GM18951 (cell line): ENCODE measurements around the gene SEZ6L.

Source experiments
- POLR2A ChIP-seq: IDR thresholded peaks from 4 replicates; pipeline ENCODE4 v1.6.1; 2011; ENCODE audit warnings: mild to moderate bottlenecking; ENCODE audit not compliant: insufficient read length, insufficient read depth; ENCODE audit errors: extremely low read depth
- in situ Hi-C: fragments of 300-500 bp; cut with MboI; formaldehyde crosslinking; loops from one replicate; pipeline ENCODE4 v1.12.0; 2022; ENCODE audit warnings: low sequenced_read_pairs, mixed read lengths, inconsistent platforms; ENCODE audit not compliant: unreplicated experiment

Gene SEZ6L

GRCh38 chr22:26357813-26358212, 188.6 kb downstream of the SEZ6L start:
- in situ Hi-C loops, result loop anchor here (25.0 kb wide), 1 partner anchor 104 kb away; no protein-coding TSS in a partner anchor
- TF ChIP-seq POLR2A, result no peak

GRCh38 chr22:26359156-26359555, 189.9 kb downstream of the SEZ6L start:
- no peak for TF ChIP-seq POLR2A
- in situ Hi-C loops, result loop anchor here (25.0 kb wide), 1 partner anchor 103 kb away; no protein-coding TSS in a partner anchor

DNA sequence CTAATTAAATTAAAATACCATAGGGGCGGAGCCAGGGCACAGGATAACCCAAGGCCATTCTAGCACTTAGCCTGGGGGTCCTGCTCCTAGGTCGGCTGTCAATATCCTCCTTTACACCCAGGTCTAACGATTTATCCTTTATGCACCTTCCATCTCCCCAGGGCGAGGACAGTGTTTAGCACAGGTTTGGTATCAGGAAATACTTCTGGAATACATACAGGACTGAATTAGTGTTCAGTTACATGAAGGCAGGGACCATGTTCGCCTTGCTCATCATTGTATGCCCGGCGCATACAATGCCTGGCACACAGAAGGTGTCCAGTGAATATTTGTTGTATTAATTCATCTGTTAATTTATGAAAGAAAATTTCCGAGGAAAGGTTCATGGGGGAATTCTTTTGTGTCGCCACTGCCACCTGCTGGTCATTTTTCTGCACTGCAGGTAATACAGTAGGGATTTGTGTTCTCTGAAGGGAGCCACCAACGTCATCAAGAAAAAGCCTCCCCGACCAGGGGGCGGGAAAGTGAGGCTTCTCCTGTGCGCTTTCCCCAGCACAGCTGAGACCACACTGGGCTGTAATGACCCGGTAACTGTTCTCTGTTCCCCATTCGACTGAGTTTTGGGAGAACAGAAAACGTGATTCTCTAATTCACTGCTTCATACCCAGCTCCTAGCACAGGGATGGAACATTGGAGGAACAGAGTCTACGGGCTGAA, 191.1 kb downstream of the SEZ6L start:
- no peak for TF ChIP-seq POLR2A
- in situ Hi-C loops, result loop anchor here (25.0 kb wide), 1 partner anchor 102 kb away; no protein-coding TSS in a partner anchor

- in situ Hi-C loops, result loop anchor here (25.0 kb wide), 1 partner anchor 100 kb away; no protein-coding TSS in a partner anchor
- no peak for TF ChIP-seq POLR2A
These were observed 193.2 kb downstream of the SEZ6L start for GRCh38 chr22:26362471-26362870.

GRCh38 chr22:26364066-26365015, 195.1 kb downstream of the SEZ6L start:
- in situ Hi-C loops, result loop anchor here (25.0 kb wide), 1 partner anchor 98 kb away; no protein-coding TSS in a partner anchor
- TF ChIP-seq POLR2A, result no peak

GRCh38 chr22:26367402-26368245, 198.4 kb downstream of the SEZ6L start:
- in situ Hi-C loops, result loop anchor here (25.0 kb wide), 1 partner anchor 95 kb away; no protein-coding TSS in a partner anchor
- TF ChIP-seq POLR2A, result no peak

- TF ChIP-seq POLR2A, result no peak
- in situ Hi-C loops, result loop anchor here (25.0 kb wide), 1 partner anchor 89 kb away; no protein-coding TSS in a partner anchor
These were observed 203.6 kb downstream of the SEZ6L start for GRCh38 chr22:26372890-26373289.

GRCh38 chr22:26374391-26375026, 205.2 kb downstream of the SEZ6L start:
- in situ Hi-C loops, result loop anchor here (25.0 kb wide), 1 partner anchor 88 kb away; no protein-coding TSS in a partner anchor
- TF ChIP-seq POLR2A, result no peak

- in situ Hi-C loops, result no loop called here
- no peak for TF ChIP-seq POLR2A
These were observed 208.0 kb downstream of the SEZ6L start for GRCh38 chr22:26377170-26377830.

DNA sequence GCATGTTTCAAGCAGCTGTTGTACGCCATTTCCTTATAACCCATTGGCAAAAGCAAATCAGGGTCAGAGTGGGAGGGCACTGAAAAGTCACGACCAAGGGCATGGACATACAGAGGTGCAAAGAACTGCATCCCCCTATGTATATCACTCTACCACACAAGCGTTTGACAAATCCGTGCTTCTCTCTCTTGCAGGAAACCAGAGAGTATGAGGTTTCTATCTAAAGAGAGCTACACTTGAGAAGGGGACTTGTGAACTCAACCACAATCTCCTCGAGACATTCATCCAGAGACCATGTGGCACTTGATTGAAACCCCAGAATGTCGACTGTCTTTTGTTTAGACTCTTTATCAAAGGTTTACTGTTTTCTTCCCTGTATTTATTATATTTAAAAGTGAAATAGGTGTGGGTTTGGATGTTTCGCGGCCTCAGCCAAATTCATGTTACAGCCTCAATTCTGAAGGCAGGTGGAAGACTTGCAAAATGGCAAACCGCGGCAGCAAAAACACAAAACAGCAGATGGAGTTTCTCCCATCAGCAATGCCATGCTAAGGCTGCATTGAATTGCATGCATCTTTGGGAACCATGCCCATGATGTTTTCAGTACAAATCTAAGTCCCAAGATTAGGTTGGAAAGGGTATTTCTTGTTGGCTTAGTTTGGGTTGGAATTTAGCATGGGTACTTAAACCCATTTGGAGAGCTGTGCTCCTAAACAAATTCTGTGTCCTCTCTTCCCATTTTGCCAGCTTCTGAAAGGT, 211.0 kb downstream of the SEZ6L start:
- TF ChIP-seq POLR2A, result no peak
- in situ Hi-C loops, result no loop called here

GRCh38 chr22:26382782-26383181, 213.5 kb downstream of the SEZ6L start:
- TF ChIP-seq POLR2A, result no peak
- in situ Hi-C loops, result no loop called here
